LNCAP (cell line): ENCODE measurements around the gene R3HCC1L.

Experiments
- TF ChIP-seq, protein P1 (sequence below): fragments of 450-650 bp; IDR thresholded peaks from 2 replicates; pipeline ENCODE4 v1.5.1; 2017; ENCODE audit warnings: mild to moderate bottlenecking

R3HCC1L gene

DNA sequence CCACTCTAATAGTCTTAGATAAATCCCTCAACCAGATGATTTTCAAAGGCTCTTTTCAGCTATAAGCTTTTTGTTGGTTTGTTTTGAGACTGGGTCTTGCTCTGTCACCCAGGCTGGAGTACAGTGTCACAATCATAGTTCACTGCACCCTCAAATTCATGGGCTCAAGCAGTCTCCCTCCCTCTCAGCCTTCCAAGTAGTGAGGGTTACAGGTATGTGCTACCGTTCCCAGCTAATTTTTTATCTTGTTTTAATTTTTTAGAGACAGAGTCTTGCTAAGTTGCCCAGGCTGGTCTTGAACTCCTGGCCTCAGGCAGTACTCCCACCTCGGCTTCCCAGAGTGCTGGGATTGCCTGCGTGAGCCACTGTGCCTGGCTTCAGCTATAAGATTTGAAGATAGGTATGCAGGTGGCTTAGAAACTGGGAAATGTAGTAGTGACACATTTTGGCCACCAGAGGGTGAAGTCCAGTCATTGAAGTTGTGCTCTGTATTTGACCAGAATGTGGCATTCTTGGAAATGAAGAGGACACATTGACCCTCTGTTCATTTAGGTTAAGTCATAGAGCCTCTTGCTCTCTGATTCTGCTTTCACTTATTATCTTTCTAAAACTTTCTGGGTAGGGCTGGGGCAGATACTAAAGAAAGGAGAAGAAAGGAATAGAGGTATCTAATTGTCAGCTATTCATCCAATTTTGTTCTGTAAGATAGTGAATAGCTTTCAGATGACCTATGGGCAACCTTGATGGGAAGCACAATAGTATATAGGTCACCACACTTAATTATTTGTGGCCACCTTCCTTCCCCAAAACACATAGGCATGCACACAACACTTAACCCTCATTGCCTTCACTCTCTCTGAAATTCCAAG, 36.0 kb downstream of the R3HCC1L start:
- TF ChIP-seq, protein P1, sequence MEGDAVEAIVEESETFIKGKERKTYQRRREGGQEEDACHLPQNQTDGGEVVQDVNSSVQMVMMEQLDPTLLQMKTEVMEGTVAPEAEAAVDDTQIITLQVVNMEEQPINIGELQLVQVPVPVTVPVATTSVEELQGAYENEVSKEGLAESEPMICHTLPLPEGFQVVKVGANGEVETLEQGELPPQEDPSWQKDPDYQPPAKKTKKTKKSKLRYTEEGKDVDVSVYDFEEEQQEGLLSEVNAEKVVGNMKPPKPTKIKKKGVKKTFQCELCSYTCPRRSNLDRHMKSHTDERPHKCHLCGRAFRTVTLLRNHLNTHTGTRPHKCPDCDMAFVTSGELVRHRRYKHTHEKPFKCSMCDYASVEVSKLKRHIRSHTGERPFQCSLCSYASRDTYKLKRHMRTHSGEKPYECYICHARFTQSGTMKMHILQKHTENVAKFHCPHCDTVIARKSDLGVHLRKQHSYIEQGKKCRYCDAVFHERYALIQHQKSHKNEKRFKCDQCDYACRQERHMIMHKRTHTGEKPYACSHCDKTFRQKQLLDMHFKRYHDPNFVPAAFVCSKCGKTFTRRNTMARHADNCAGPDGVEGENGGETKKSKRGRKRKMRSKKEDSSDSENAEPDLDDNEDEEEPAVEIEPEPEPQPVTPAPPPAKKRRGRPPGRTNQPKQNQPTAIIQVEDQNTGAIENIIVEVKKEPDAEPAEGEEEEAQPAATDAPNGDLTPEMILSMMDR = peak; percentile 72

DNA sequence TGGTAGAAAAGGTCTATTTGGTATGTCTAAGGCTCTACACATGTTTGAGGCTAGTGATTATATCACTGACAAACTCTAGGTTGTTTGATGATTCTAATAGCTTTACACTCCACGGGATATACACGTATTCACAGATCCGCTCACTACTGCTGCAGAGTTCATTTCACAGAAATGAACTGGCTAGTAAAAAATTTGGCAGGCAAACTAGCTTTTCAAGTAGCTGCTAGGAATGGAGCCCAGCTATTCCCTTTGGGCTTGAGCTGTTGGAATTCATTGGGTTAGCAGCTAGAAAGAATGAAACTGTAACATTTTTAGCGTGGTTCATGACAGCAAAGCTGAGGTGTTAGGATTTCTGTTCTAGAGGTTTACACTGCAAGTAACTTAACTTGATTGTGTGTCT, 37.6 kb downstream of the R3HCC1L start:
- TF ChIP-seq, protein P1 = no peak

DNA sequence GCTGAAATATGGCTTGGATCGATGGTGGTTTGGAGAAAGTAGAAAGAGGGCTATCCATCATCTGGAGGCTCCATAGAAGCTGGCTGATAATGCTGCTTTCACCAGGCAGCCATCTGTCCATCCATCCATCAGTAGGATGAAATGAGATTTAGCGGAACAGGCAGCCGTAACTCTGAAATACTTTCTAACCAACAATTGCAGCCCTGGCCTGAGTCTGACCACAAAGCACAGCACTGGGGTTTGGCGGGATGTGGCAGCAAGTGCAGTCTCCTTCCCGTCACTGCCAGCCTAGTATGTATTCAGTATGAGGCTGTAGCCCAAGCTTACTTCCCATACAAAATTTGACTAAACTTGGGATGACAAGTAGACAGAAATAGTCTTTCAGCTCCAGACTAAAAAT, 38.0 kb downstream of the R3HCC1L start:
- TF ChIP-seq, protein P1 = no peak

DNA sequence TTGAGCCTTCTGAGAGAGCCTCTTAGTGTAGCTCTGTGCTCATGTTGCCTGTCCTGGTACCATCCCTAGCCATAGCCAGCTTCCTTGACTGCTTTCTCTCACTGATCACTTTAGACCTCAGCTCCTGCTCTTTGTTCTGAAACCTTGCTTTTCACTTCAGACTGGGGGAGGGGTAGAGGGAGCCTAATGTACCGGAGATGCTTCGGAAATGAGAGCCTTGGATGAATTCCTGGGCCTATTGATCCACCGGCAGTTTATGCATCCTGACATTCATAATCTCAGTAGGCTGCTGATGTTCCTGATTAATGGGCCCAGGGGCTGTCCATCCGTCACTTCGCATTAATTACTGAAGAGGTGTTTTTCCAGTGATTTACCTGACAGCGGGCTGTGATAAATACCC, 38.8 kb downstream of the R3HCC1L start:
- TF ChIP-seq, protein P1 = no peak

DNA sequence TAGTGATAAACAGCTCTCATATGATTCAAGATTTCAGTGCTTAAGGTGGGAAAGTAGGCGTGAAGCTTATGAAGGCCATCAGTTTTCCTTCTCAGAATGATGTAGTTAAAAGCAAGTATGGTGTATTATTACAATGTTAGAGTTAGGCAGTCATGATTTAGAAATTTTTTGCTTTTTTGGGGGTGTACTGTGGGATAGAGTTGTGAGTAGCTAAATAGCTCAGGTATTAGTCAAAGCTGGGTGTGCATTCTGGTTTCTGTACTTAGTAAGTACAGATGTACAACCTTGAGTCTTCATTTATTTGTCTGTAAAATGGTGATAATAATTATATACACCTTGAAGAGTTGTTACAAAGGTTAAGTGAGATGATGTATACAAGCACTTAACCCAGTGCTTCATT, 52.2 kb downstream of the R3HCC1L start:
- TF ChIP-seq, protein P1 = no peak

DNA sequence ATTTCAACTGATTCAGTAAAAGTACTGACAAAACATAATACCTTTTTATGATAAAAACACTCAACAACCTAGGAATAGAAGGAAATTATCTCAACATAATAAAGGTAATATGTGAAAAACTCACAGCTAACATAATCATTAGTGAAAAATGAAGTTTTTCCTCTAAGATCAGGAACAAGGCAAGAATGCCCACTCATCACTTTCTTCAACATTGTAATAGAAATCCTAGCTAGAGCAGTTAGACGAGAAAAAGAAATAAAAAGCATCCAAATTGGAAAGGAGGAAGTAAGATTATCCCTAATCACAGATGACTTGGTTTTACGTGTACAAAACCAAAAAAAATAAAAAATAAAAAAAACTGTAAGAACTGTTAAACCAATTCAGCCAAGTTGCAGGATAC, 58.6 kb downstream of the R3HCC1L start:
- TF ChIP-seq, protein P1 = no peak

DNA sequence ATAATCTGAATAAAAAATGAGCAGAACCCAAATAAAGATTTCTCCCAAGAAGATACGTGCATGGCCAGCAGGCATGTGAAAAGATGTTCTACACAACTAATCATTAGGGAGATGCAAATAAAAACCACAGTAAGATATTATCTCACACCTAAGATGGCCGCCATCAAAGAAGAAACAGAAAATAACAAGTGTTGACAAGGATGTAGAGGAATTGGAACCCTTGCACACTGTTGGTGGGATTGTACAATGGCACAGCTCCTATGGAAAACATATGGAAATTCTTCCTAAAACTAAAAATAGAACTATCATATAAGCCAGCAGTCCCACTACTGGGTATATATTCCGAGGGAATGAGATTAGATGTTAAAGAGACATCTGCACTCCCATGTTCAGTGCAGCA, 60.2 kb downstream of the R3HCC1L start:
- TF ChIP-seq, protein P1 = no peak
